Prostate gland (tissue), 2 donors: ENCODE measurements around the gene CSNK2B.

ENCODE experiments used
- CTCF ChIP-seq, 4 experiments: fragments of 200-600 bp in 2 of 4; fragments of 450-650 bp in 2 of 4; sonication (generic) in 2 of 4; IDR thresholded peaks; 1 replicate in 3 of 4; 2 replicates in 1 of 4; pipeline ENCODE4 v1.5.1; 2016 to 2019; ENCODE audit warnings: antibody characterized with exemption in 4 of 4, mild to moderate bottlenecking in 2 of 4, moderate library complexity in 2 of 4
- POLR2A ChIP-seq: fragments of 450-650 bp; IDR thresholded peaks from one replicate; pipeline ENCODE4 v1.6.1; 2016; ENCODE audit warnings: antibody characterized with exemption, mild to moderate bottlenecking
- POLR2AphosphoS5 ChIP-seq: sonication (generic); formaldehyde crosslinking; IDR thresholded peaks from one replicate; pipeline ENCODE4 v1.6.1; 2017; ENCODE audit warnings: antibody characterized with exemption

GRCh38 chr6:31676904-31677303 is 11.0 kb downstream of the CSNK2B start:
- TF ChIP-seq CTCF (IDR thresholded peaks at IDR 0.05) = no peak
- no peak for TF ChIP-seq POLR2AphosphoS5
- no peak for TF ChIP-seq POLR2A
